LNCaP clone FGC (cell line): ENCODE data around the gene RFTN1.

Experiments used
- DNase-seq: peaks from one replicate; pipeline ENCODE4 v3.0.0-alpha.2; 2011; ENCODE audit warnings: low read depth
- H3K4me3 ChIP-seq: 2 replicates; pipeline ENCODE4 v1.5.1; 2011; ENCODE audit warnings: mild to moderate bottlenecking, low read depth, low read length, control low read depth
- CTCF ChIP-seq: IDR thresholded peaks from 2 replicates; pipeline ENCODE4 v1.5.1; 2012; ENCODE audit warnings: mild to moderate bottlenecking; ENCODE audit not compliant: control insufficient read depth, insufficient read depth; ENCODE audit errors: extremely low read depth

RFTN1 gene

GRCh38 chr3:16273867-16274266, 239.6 kb downstream of the RFTN1 start:
- H3K4me3 ChIP-seq, result no peak overlapping the region
- TF ChIP-seq CTCF, result no peak
- no peak for DNase-seq

GRCh38 chr3:16272588-16272987, 240.9 kb downstream of the RFTN1 start:
- H3K4me3 ChIP-seq, result no peak overlapping the region
- TF ChIP-seq CTCF, result no peak
- no peak for DNase-seq

GRCh38 chr3:16270855-16271254, 242.6 kb downstream of the RFTN1 start:
- no peak for DNase-seq
- TF ChIP-seq CTCF, result no peak
- H3K4me3 ChIP-seq, result no peak overlapping the region

GRCh38 chr3:16266714-16267113, 246.8 kb downstream of the RFTN1 start:
- no peak for DNase-seq
- no peak overlapping the region for H3K4me3 ChIP-seq
- TF ChIP-seq CTCF, result no peak
